Stimulated activated CD8-positive, alpha-beta memory T cell treated with anti-CD3 and anti-CD28 coated beads, Interleukin-12 subunit alpha, Interleukin-12 subunit beta, amount 100 ng/mL, for 1 hour (primary cell): ENCODE measurements around the gene RPL3.
"Not testable (repeated sequence)": the region's sequence is repeated elsewhere in the genome, so short reads cannot be mapped to it uniquely, and the experiment has no call there.

Experiments used
- DNase-seq: peaks from one replicate; pipeline ENCODE4 v3.0.0-alpha.2; 2020; ENCODE audit warnings: low read depth

RPL3 gene

GRCh38 chr22:39351689-39352214 is 32.3 kb upstream of the RPL3 start:
- DNase-seq = no peak

GRCh38 chr22:39350757-39351688 is 31.6 kb upstream of the RPL3 start:
- no peak for DNase-seq

- no peak for DNase-seq
These were observed 30.7 kb upstream of the RPL3 start, which contains the start of gene SYNGR1 for GRCh38 chr22:39349967-39350726. TSS of gene SYNGR1 (plus strand) at chr22:39349991. CDS start at chr22:39350011, 20 bp downstream.

- DNase-seq = no peak
These were observed 30.1 kb upstream of the RPL3 start for GRCh38 chr22:39349506-39349966.

GRCh38 chr22:39348909-39349505 is 29.6 kb upstream of the RPL3 start:
- no peak for DNase-seq

GRCh38 chr22:39345231-39345630 is 25.8 kb upstream of the RPL3 start:
- no peak for DNase-seq

- DNase-seq = no peak
These were observed 24.6 kb upstream of the RPL3 start for GRCh38 chr22:39344046-39344390.

GRCh38 chr22:39343259-39344045 is 24.0 kb upstream of the RPL3 start:
- DNase-seq = peak; percentile 31

- DNase-seq = no peak
These were observed 21.8 kb upstream of the RPL3 start for GRCh38 chr22:39341179-39341578.

GRCh38 chr22:39339775-39340174 is 20.4 kb upstream of the RPL3 start:
- not testable (repeated sequence) for DNase-seq

- DNase-seq = no peak
These were observed 17.0 kb upstream of the RPL3 start for GRCh38 chr22:39336411-39336810.

GRCh38 chr22:39332441-39333064 is 13.1 kb upstream of the RPL3 start:
- DNase-seq = no peak

- DNase-seq = not testable (repeated sequence)
These were observed 11.1 kb upstream of the RPL3 start for GRCh38 chr22:39330553-39330952.

- DNase-seq = no peak
These were observed 8.8 kb upstream of the RPL3 start for GRCh38 chr22:39327995-39328754.

- no peak for DNase-seq
These were observed 6.0 kb upstream of the RPL3 start for GRCh38 chr22:39325392-39325932.

- DNase-seq = not testable (repeated sequence)
These were observed 1.2 kb upstream of the RPL3 start for GRCh38 chr22:39320616-39321029.

GRCh38 chr22:39318507-39319283 is 728 bp downstream of the RPL3 start:
- DNase-seq = peak; percentile 25

GRCh38 chr22:39317775-39318506 is 1.5 kb downstream of the RPL3 start:
- DNase-seq = no peak
